ENCODE results near the gene CNBP. TPM values are rescaled to one million over a fixed set of nuclear protein-coding genes. Genes with fewer than 3 reads are reported as not detected.
A peak's percentile ranks its signal among the peaks of the same experiment; 100 is the strongest.
"Not testable (repeated sequence)": the region's sequence is repeated elsewhere in the genome, so short reads cannot be mapped to it uniquely, and the experiment has no call there.

The CNBP gene
- total and polyA plus RNA-seq, 12 donors: 324 to 594 (median 478) TPM

GRCh38 chr3:129144786-129145185 is 38.9 kb downstream of the CNBP start:
- no peaks in the 10 kb centered on the region for H3K27me3 ChIP-seq
- intact Hi-C loops (cut with DNase I): no loop called here
- no peaks in the 10 kb centered on the region for H3K9me3 ChIP-seq
- H3K36me3 ChIP-seq: peaks cover 0 to 98% (median 36%) of the 10 kb centered on the region in 9 donors
- TF ChIP-seq CTCF (IDR thresholded peaks at IDR 0.05): no peak
- ATAC-seq (no peak), DNase-seq (no peak)
- H3K4me1 ChIP-seq: no peaks in the 10 kb centered on the region
- H3K4me3 ChIP-seq: no peak overlapping the region
- H3K27ac ChIP-seq: no peak overlapping the region

GRCh38 chr3:129141011-129141410 is 42.7 kb downstream of the CNBP start:
- H3K4me3 ChIP-seq; ATAC-seq; H3K9me3 ChIP-seq; H3K4me1 ChIP-seq; DNase-seq; H3K27ac ChIP-seq; intact Hi-C loops (cut with DNase I); H3K27me3 ChIP-seq: not testable (repeated sequence)
- peaks cover 0 to 100% (median 53%) of the 10 kb centered on the region in 9 donors for H3K36me3 ChIP-seq
- 96 to 98% methylated on average over 5 of the region's 5 CpGs for WGBS, 2 donors

GRCh38 chr3:129139911-129140310 is 43.8 kb downstream of the CNBP start:
- 44 to 68% methylated on average over 1 of the region's 1 CpG for WGBS, 2 donors
- ATAC-seq (no peak), DNase-seq (no peak)
- Histone ChIP-seq H3K4me1 (no peaks in the 10 kb centered on the region), H3K36me3 (peaks cover 0 to 100% (median 47%) of the 10 kb centered on the region in 9 donors), H3K4me3 (no peak overlapping the region), H3K27me3 (no peaks in the 10 kb centered on the region), H3K9me3 (no peaks in the 10 kb centered on the region), H3K27ac (no peak overlapping the region)
- intact Hi-C loops (cut with DNase I): no loop called here
- TF ChIP-seq CTCF (IDR thresholded peaks at IDR 0.05): no peak

- not testable (repeated sequence) for DNase-seq
- WGBS, 2 donors: 95 to 97% methylated on average over 10 of the region's 10 CpGs
- H3K36me3 ChIP-seq: peaks cover 3 to 100% (median 52%) of the 10 kb centered on the region in 9 donors
Measured at GRCh38 chr3:129136275-129136674, 47.4 kb downstream of the CNBP start.

GRCh38 chr3:129132097-129132866 is 51.4 kb downstream of the CNBP start:
- Histone ChIP-seq H3K27me3 (no peaks in the 10 kb centered on the region), H3K27ac (no peak overlapping the region), H3K4me3 (no peak overlapping the region), H3K9me3 (no peaks in the 10 kb centered on the region), H3K4me1 (no peaks in the 10 kb centered on the region), H3K36me3 (peaks cover 3 to 100% (median 64%) of the 10 kb centered on the region in 9 donors)
- peak in 4 of 8 donors; percentile 23 to 68 (median 47) for ATAC-seq
- 75 to 86% methylated on average over 5 of the region's 5 CpGs for WGBS, 2 donors
- no peak for TF ChIP-seq CTCF (IDR thresholded peaks at IDR 0.05)
- intact Hi-C loops (cut with DNase I): no loop called here
- no peak for DNase-seq

More at GRCh38 chr3:129136275-129136674, 47.4 kb downstream of the CNBP start:
- intact Hi-C loops (cut with DNase I); H3K27me3 ChIP-seq; H3K4me3 ChIP-seq; H3K27ac ChIP-seq; H3K9me3 ChIP-seq; H3K4me1 ChIP-seq; ATAC-seq: not testable (repeated sequence)

Measured in heart right ventricle (tissue), 16 donors.